Stimulated activated effector memory CD8-positive, alpha-beta T cell treated with anti-CD3 and anti-CD28 coated beads, Interleukin-12 subunit alpha, Interleukin-12 subunit beta, amount 100 ng/mL, for 72 hours (primary cell): Measurements from ENCODE around the gene ABHD2.
"Not testable (repeated sequence)": the region's sequence is repeated elsewhere in the genome, so short reads cannot be mapped to it uniquely, and the experiment has no call there.

Source experiments
- ATAC-seq: fragments of 150-1000 bp; cut with Tn5 transposase; 2 replicates; pipeline ENCODE4 v1.10.0; 2021
- DNase-seq, 2 donors: peaks; one replicate each; pipeline ENCODE4 v3.0.0; 2021 to 2022; ENCODE audit warnings: low spot score in 2 of 2
- H3K27ac Mint-ChIP-seq: one replicate; pipeline ENCODE4 v1.8.0; 2022; ENCODE audit warnings: mild to moderate bottlenecking, mixed read lengths
- H3K36me3 Mint-ChIP-seq: one replicate; pipeline ENCODE4 v1.8.0; 2022; ENCODE audit warnings: mild to moderate bottlenecking, mixed read lengths
- H3K4me1 Mint-ChIP-seq: one replicate; pipeline ENCODE4 v1.8.0; 2022; ENCODE audit warnings: mixed read lengths
- H3K4me3 Mint-ChIP-seq: one replicate; pipeline ENCODE4 v1.8.0; 2022; ENCODE audit warnings: mild to moderate bottlenecking, mixed read lengths
- H3K9me3 Mint-ChIP-seq: one replicate; pipeline ENCODE4 v1.8.0; 2022; ENCODE audit warnings: mixed read lengths

The ABHD2 gene

GRCh38 chr15:89118481-89118989, 30.3 kb downstream of the ABHD2 start:
- Mint-ChIP-seq H3K27ac (no peak overlapping the region), H3K9me3 (no peaks in the 10 kb centered on the region), H3K36me3 (peaks cover 74% of the 10 kb centered on the region), H3K4me1 (peaks cover 11% of the 10 kb centered on the region), H3K4me3 (no peak overlapping the region)
- DNase-seq (no peak), ATAC-seq (no peak)

GRCh38 chr15:89119489-89120478, 31.5 kb downstream of the ABHD2 start:
- no peaks in the 10 kb centered on the region for H3K9me3 Mint-ChIP-seq
- peaks cover 85% of the 10 kb centered on the region for H3K36me3 Mint-ChIP-seq
- DNase-seq (no peak), ATAC-seq (no peak)
- no peak overlapping the region for H3K4me3 Mint-ChIP-seq
- no peak overlapping the region for H3K27ac Mint-ChIP-seq
- H3K4me1 Mint-ChIP-seq, result peaks cover 11% of the 10 kb centered on the region

GRCh38 chr15:89120479-89121000, 32.3 kb downstream of the ABHD2 start:
- H3K4me1 Mint-ChIP-seq, DNase-seq, H3K9me3 Mint-ChIP-seq, ATAC-seq, H3K4me3 Mint-ChIP-seq, H3K27ac Mint-ChIP-seq: not testable (repeated sequence)
- H3K36me3 Mint-ChIP-seq, result peaks cover 85% of the 10 kb centered on the region

- Mint-ChIP-seq H3K4me1 (peaks cover 11% of the 10 kb centered on the region), H3K9me3 (no peaks in the 10 kb centered on the region), H3K4me3 (no peak overlapping the region), H3K27ac (peak overlapping the region; percentile 10), H3K36me3 (peaks cover 83% of the 10 kb centered on the region)
- ATAC-seq (no peak), DNase-seq (no peak)
Observed at GRCh38 chr15:89121414-89121813, 33.2 kb downstream of the ABHD2 start.

- no peak overlapping the region for H3K4me3 Mint-ChIP-seq
- ATAC-seq (no peak), DNase-seq (no peak)
- H3K4me1 Mint-ChIP-seq, result peaks cover 11% of the 10 kb centered on the region
- peaks cover 73% of the 10 kb centered on the region for H3K36me3 Mint-ChIP-seq
- no peak overlapping the region for H3K27ac Mint-ChIP-seq
- H3K9me3 Mint-ChIP-seq, result no peaks in the 10 kb centered on the region
Observed at GRCh38 chr15:89122505-89123180, 34.4 kb downstream of the ABHD2 start.

- Mint-ChIP-seq H3K4me3 (no peak overlapping the region), H3K27ac (no peak overlapping the region), H3K4me1 (peaks cover 11% of the 10 kb centered on the region), H3K36me3 (peaks cover 68% of the 10 kb centered on the region), H3K9me3 (no peaks in the 10 kb centered on the region)
- no peak for ATAC-seq
- no peak for DNase-seq
Observed at GRCh38 chr15:89123181-89123525, 34.9 kb downstream of the ABHD2 start.

GRCh38 chr15:89125088-89125826, 37.0 kb downstream of the ABHD2 start:
- Mint-ChIP-seq H3K9me3 (no peaks in the 10 kb centered on the region), H3K27ac (no peak overlapping the region), H3K36me3 (peaks cover 50% of the 10 kb centered on the region), H3K4me1 (peaks cover 9% of the 10 kb centered on the region), H3K4me3 (no peak overlapping the region)
- DNase-seq (no peak), ATAC-seq (no peak)

- ATAC-seq, result no peak
- Mint-ChIP-seq H3K9me3 (no peaks in the 10 kb centered on the region), H3K4me1 (peaks cover 17% of the 10 kb centered on the region), H3K36me3 (peaks cover 42% of the 10 kb centered on the region), H3K4me3 (no peak overlapping the region), H3K27ac (no peak overlapping the region)
- DNase-seq, result no peak
Observed at GRCh38 chr15:89126009-89126408, 37.8 kb downstream of the ABHD2 start.

GRCh38 chr15:89127054-89127702, 38.9 kb downstream of the ABHD2 start:
- no peak overlapping the region for H3K4me3 Mint-ChIP-seq
- H3K9me3 Mint-ChIP-seq, result no peaks in the 10 kb centered on the region
- H3K27ac Mint-ChIP-seq, result no peak overlapping the region
- peaks cover 34% of the 10 kb centered on the region for H3K36me3 Mint-ChIP-seq
- peaks cover 28% of the 10 kb centered on the region for H3K4me1 Mint-ChIP-seq
- ATAC-seq (peak; percentile 96), DNase-seq (no peak)

GRCh38 chr15:89128320-89129122, 40.3 kb downstream of the ABHD2 start:
- H3K4me3 Mint-ChIP-seq, result no peak overlapping the region
- ATAC-seq (no peak), DNase-seq (no peak)
- peaks cover 37% of the 10 kb centered on the region for H3K4me1 Mint-ChIP-seq
- H3K36me3 Mint-ChIP-seq, result peaks cover 21% of the 10 kb centered on the region
- no peaks in the 10 kb centered on the region for H3K9me3 Mint-ChIP-seq
- H3K27ac Mint-ChIP-seq, result no peak overlapping the region

- no peak for ATAC-seq
- Mint-ChIP-seq H3K36me3 (peaks cover 13% of the 10 kb centered on the region), H3K27ac (no peak overlapping the region), H3K9me3 (no peaks in the 10 kb centered on the region), H3K4me1 (peaks cover 39% of the 10 kb centered on the region), H3K4me3 (no peak overlapping the region)
- peak; percentile 25 to 70 for DNase-seq
Observed at GRCh38 chr15:89129123-89129815, 41.0 kb downstream of the ABHD2 start.

GRCh38 chr15:89129816-89130134, 41.5 kb downstream of the ABHD2 start:
- Mint-ChIP-seq H3K4me1 (peaks cover 39% of the 10 kb centered on the region), H3K36me3 (peaks cover 10% of the 10 kb centered on the region), H3K4me3 (no peak overlapping the region), H3K27ac (no peak overlapping the region), H3K9me3 (no peaks in the 10 kb centered on the region)
- ATAC-seq (no peak), DNase-seq (no peak)

- Mint-ChIP-seq H3K4me3 (peak overlapping the region; percentile 4), H3K4me1 (peaks cover 39% of the 10 kb centered on the region), H3K9me3 (no peaks in the 10 kb centered on the region), H3K27ac (peak overlapping the region; percentile 66), H3K36me3 (peaks cover 10% of the 10 kb centered on the region)
- ATAC-seq (peak; percentile 65), DNase-seq (peak in 1 of 2 donors; percentile 66)
Observed at GRCh38 chr15:89130201-89130600, 41.9 kb downstream of the ABHD2 start.
